Right kidney (tissue), 1 donor: Measurements from ENCODE around the gene AGPAT3.

Experiments used
- DNase-seq: peaks from one replicate; pipeline ENCODE4 v3.0.0-alpha.2; 2016

The AGPAT3 gene

GRCh38 chr21:43956670-43957035, 91.6 kb downstream of the AGPAT3 start:
- peak; percentile 67 for DNase-seq

DNA sequence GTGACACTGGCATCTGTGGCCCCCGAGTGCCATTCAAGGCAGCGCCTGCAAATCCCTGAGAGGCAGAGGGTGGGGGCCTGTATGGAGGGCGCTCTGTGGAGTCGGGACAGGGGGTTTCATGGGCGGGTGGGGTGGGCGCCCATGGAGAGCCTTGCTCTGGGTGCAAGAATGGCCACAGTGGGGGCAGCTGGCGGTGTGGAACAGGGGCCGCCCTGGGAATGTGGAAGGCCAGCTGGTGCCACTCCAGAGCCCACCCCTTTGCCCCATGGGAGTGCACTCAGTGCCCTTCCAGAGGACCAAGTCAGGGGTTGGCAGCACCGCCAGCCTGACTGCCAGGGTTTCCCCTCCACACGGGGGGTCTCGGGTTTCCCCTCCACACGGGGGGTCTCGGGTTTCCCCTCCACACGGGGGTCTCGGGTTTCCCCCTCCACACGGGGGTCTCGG, 92.1 kb downstream of the AGPAT3 start:
- DNase-seq, result peak; percentile 52

GRCh38 chr21:43957611-43958362, 92.8 kb downstream of the AGPAT3 start:
- peak; percentile 65 for DNase-seq

DNA sequence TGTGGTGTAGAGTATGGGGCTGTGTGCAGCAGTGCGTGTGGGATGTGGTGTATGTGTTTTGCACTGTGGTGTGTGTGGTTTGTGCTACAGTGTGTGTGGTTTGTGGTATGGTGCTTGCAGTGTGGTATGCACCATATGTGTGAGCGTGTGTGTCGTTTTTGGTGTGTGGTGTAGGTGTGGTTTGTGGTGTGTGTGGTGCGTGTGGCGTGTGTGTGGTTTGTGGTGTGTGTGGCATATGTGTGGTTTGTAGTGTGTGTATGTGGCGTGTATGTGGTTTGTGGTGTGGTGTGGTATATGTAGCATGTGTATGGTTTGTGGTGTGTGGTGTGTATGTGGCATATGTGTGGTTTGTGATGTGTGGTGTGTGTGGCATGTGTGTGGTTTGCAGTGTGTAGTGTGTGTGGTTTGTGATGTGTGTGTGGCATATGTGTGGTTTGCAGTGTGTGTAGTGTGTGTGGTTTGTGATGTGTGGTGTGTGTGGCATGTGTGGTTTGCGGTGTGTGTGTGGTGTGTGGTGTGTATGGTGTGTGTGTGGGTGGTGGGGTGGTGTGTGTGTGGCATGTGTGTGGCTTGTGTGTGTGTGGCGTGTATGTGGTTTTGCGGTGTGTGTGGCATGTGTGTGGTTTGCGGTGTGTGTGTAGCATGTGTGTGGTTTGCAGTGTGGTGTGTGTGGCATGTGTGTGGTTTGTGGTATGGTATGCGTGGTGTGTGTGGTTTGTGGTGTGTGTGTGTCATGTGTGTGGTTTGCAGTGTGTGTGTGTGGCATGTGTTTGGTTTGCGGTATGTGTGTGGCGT, 93.5 kb downstream of the AGPAT3 start:
- DNase-seq, result no peak

- no peak for DNase-seq
Measured at GRCh38 chr21:43959231-43960116, 94.5 kb downstream of the AGPAT3 start.

DNA sequence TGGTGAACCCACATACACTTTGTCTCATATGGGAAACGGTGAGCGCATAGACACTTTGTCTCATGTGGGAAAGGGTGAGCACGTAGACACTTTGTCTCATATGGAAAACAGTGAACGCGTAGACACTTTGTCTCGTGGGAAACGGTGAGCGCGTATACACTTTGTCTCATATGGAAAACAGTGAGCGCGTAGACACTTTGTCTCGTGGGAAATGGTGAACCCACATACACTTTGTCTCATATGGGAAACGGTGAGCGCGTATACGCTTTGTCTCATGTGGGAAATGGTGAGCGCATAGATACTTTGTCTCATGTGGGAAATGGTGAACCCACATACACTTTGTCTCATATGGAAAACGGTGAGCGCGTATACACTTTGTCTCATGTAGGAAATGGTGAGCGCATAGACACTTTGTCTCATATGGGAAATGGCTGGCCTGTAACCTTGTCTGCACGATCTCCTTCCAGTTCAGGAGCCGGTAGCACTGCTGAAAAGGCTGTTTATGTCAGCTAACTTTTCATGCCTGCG, 96.4 kb downstream of the AGPAT3 start:
- no peak for DNase-seq

GRCh38 chr21:43965911-43966585, 101.0 kb downstream of the AGPAT3 start:
- no peak for DNase-seq

GRCh38 chr21:43966946-43967512, 102.0 kb downstream of the AGPAT3 start:
- no peak for DNase-seq

- no peak for DNase-seq
Measured at GRCh38 chr21:43967981-43968380, 103.0 kb downstream of the AGPAT3 start.

DNA sequence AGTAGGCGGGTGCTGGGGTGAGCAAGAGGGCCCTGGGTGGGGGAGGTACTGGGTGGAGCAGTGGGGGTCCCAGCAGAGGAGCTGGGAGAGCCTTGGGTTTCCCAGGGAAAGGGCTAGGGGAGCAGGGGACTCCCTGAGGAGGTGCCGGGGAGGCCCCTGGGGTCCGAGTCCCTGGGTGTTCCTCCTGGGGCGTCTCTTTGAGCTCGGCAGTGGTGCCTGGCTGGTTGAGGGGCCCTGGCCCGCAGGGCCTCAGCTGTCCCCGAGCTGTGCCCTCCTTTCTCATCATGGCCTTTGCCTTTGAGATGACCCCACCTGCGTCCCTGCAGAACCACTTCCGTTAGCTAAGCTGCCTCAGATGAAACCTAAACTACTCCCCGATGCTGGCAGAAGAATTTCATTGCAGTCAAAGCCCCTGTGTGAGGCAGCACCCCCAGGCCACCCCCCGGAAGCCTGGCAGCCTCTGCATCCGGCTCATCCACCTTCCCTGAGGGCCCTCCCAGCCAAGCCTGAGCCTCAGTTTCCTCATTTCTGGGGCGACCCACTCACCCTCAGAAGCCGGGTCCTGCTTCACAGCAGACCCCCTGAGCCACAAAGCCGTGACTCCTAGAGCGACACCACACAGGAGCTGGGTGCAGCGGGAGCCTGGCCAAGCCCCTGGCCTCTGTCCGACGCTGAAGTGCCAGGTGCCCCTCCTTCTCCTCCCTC, 103.5 kb downstream of the AGPAT3 start:
- no peak for DNase-seq

- no peak for DNase-seq
Measured at GRCh38 chr21:43969115-43969444, 104.1 kb downstream of the AGPAT3 start.

DNA sequence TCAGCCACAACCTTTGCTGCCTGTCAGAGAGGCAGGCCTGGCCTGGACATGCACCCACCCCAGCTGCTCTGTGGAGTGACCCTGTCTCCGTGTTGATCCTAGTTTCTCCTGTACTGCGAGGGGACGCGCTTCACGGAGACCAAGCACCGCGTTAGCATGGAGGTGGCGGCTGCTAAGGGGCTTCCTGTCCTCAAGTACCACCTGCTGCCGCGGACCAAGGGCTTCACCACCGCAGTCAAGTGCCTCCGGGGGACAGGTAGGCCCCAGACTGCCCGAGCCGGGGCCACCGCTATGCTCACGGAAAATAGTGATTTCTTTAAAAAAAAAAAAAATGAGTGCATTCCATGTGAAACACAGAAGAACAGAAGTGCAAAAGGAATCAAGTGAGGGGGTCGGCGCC, 105.5 kb downstream of the AGPAT3 start:
- no peak for DNase-seq

GRCh38 chr21:43971201-43971991, 106.4 kb downstream of the AGPAT3 start:
- no peak for DNase-seq

DNA sequence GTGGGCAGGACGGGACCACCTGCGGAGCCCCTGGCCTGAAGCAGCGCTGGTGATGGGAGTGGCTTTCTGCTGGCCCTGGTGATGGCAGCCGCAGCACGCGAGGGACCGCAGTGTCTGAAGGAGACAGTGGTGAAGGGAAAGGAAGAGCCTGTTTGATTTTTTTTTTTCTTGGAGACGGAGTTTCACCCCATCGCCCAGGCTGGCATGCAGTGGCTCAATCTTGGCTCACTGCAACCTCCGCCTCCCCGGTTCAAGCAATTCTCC, 106.9 kb downstream of the AGPAT3 start:
- no peak for DNase-seq

DNA sequence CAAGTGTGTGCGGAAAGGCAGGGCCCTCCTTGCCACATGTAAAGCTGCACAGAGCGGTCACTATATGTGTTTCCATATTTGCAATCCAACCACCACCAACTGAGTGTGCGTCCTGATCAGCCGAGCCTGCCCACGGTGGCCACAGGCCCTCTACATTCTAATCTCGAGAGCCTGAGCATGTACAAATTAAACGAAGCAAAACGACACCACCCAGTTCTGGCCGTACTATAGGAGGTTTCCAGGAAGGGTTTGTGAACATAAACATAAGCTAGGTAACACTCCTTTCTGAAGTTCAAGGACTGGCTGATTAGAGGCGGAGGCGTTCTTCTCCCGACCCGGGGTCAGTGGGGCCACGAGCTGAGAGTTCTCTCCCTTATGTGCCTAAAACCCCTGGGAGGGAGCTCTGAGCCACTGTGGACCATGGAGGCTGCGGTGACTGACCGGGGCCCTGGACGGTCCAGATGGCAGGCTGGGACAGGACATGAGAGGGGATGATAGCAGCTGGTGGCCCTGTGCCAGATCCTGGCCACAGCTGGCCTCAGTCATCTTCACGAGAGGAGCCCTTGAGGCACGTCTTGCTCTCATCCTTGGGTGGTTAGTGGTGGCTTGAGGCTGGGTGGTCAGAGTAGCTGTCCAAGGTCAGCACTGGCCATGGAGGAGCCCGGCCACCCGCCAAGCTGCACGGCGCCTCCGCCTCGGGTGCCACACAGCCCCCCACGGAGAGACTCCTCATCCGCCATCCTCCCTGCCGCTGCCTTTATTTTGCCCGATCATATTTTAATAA, 108.0 kb downstream of the AGPAT3 start:
- DNase-seq, result no peak

DNA sequence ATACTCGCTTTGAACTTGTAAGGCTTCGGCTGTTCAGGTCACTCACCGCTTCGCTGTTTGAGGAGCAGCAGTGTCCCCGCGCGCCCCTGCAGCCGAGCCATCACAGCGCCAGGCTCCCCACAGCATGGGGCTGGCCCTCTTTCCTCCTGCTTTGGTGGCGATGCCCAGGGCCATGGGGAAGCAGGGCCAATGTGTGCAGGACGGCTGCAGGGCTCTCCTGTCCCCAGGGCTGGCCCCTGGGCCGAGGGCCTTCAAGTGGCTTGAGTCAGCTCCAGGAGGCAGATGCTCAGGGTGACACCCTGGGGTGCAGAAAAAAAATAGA, 108.6 kb downstream of the AGPAT3 start:
- DNase-seq, result no peak

GRCh38 chr21:43974791-43975468, 109.9 kb downstream of the AGPAT3 start:
- DNase-seq, result no peak

DNA sequence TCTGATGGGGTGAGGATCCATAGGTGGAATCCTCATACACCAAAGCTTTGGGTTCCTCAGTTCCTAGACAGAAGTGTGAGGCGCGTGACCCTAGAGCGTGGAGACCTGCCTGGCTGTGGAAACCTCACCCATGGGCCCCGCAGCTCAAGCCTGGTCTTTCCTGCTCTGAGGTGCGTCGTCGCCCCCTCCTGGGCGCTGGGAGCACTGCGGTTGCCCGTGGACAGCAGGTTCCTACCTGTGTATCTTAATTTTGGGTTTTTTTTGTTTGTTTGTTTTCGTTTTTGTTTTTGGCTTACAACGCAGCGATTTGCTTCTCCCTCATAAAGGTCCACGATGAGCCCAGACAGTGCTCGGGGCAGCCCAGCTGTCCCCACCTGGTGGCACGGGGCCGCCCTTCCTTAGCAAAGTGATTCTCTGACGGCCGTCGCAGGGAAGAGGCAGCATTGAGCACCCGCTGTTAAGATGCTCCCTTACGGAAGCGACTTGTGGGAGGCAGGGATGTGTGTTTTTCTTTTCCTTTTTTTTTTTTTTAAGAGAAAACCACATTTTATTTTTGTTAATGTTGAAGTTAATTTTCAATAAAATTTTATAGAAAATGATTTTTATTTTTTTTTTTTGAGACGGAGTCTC, 110.6 kb downstream of the AGPAT3 start:
- DNase-seq, result peak; percentile 82

DNA sequence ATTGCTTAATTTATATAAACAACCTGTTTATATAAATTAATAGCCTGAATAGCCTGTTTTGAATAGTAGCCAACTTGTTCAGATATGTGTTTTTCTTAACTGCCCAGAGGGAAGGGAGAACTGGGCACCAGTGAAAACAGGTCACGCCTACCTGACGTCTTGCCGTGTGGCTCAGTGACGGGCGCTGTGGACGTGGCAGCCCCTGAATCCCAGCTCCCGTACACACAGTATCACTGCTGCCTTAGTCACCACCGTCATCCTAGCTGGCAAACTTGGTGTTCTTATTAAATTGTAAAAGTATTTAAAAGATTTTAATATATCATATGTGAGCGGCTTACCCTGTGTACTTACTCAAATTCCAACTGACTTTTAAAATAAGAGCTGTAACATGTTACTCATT, 111.6 kb downstream of the AGPAT3 start:
- DNase-seq, result no peak
